GM12878 (cell line): Measurements from ENCODE around the gene ZBED1. TPM values are rescaled to one million over a fixed set of nuclear protein-coding genes. Genes with fewer than 3 reads are reported as not detected.

Experiments
- ATAC-seq: fragments of 200-7000 bp; cut with Tn5 transposase; 3 replicates; pipeline ENCODE4 v1.9.1; 2020; ENCODE audit warnings: mild to moderate bottlenecking, moderate library complexity
- BruUV-seq: library from RNA; stranded (reverse); fragments of 400-500 nt; replicated peaks from 2 replicates; lab custom pipeline; 2021; lab: Mats Ljungman, UMichigan
- CTCF ChIA-PET: fragments of 300-600 bp; sonication (Branson Sonifier 250); formaldehyde crosslinking; extraction: SDS; loops from one replicate; lab custom pipeline; 2021; ENCODE audit warnings: inconsistent platforms; lab: Yijun Ruan, JAX
- POLR2A ChIA-PET: fragments of 350-600 bp; formaldehyde crosslinking; extraction: SDS; loops from one replicate; lab custom pipeline; 2021; ENCODE audit warnings: inconsistent platforms; lab: Charles Lee
- RAD21 ChIA-PET: fragments of 300-600 bp; sonication (Branson Sonifier 250); formaldehyde crosslinking; loops from one replicate; lab custom pipeline; 2023; ENCODE audit warnings: antibody characterized with exemption; ENCODE audit not compliant: unreplicated experiment; lab: Charles Lee
- SMC1A ChIA-PET: fragments of 300-600 bp; sonication (Branson Sonifier 250); formaldehyde crosslinking; loops from one replicate; lab custom pipeline; 2023; ENCODE audit not compliant: unreplicated experiment, uncharacterized antibody; lab: Charles Lee
- DNase-seq: peaks from one replicate; pipeline ENCODE4 v3.0.0-alpha.2; 2011; ENCODE audit warnings: low read depth, low spot score
- FAIRE-seq: peaks from 3 replicates; lab custom pipeline; 2011; peaks lifted over from hg19 to GRCh38; lab: Jason Lieb, UNC
- H2AFZ ChIP-seq: 2 replicates; pipeline ENCODE4 v1.6.0; 2011; ENCODE audit warnings: low read depth, low read length, control low read depth; ENCODE audit not compliant: control insufficient read depth
- H3K27ac ChIP-seq: 2 replicates; pipeline ENCODE4 v1.5.1; 2011; ENCODE audit warnings: control low read depth; ENCODE audit not compliant: control insufficient read depth, insufficient read depth
- H3K27me3 ChIP-seq, 2 experiments: replicated peaks in 1 of 2; 2 replicates each; pipeline versions ENCODE4 v1.6.0 to v1.6.1; 2011; ENCODE audit warnings: low read length in 1 of 2; ENCODE audit not compliant: control insufficient read depth in 2 of 2, insufficient read depth in 2 of 2
- H3K36me3 ChIP-seq, 2 experiments: 2 replicates each; pipeline ENCODE4 v1.5.1; 2011; ENCODE audit warnings: low read length in 1 of 2; ENCODE audit not compliant: control insufficient read depth in 2 of 2, insufficient read depth in 2 of 2
- H3K4me1 ChIP-seq: 2 replicates; pipeline ENCODE4 v1.6.1; 2011; ENCODE audit warnings: mild to moderate bottlenecking, low read length, moderate library complexity, mixed read lengths; ENCODE audit not compliant: control insufficient read depth, insufficient read depth
- H3K4me2 ChIP-seq: 2 replicates; pipeline ENCODE4 v1.6.0; 2011; ENCODE audit warnings: control low read depth; ENCODE audit not compliant: control insufficient read depth, insufficient read depth
- H3K4me3 ChIP-seq: fragments of 200-600 bp; sonication (generic); 2 replicates; pipeline ENCODE4 v1.5.1; 2016
- H3K79me2 ChIP-seq: 2 replicates; pipeline ENCODE4 v1.6.0; 2011; ENCODE audit warnings: low read length; ENCODE audit not compliant: control insufficient read depth, insufficient read depth
- H3K9ac ChIP-seq: 2 replicates; pipeline ENCODE4 v1.8.0; 2011; ENCODE audit warnings: low read length, control low read depth, mixed read lengths; ENCODE audit not compliant: control insufficient read depth, insufficient read depth
- H3K9me3 ChIP-seq: replicated peaks from 3 replicates; pipeline ENCODE4 v1.5.1; 2011; ENCODE audit warnings: mild to moderate bottlenecking, low read length; ENCODE audit not compliant: control insufficient read depth, insufficient read depth
- H4K20me1 ChIP-seq: 2 replicates; pipeline ENCODE4 v1.6.0; 2011; ENCODE audit not compliant: control insufficient read depth, insufficient read depth
- HDAC6 ChIP-seq: fragments of 200-600 bp; sonication (generic); IDR thresholded peaks from one replicate; pipeline ENCODE4 v1.8.0; 2017; ENCODE audit warnings: antibody characterized with exemption; ENCODE audit not compliant: unreplicated experiment
- IRF4 ChIP-seq: IDR thresholded peaks from 2 replicates; pipeline ENCODE4 v1.6.1; 2011; ENCODE audit warnings: low read depth, low read length
- MYB ChIP-seq: fragments of 150-350 bp; IDR thresholded peaks from 2 replicates; pipeline ENCODE4 v1.6.1; 2014; ENCODE audit warnings: mild to moderate bottlenecking, low read depth, low read length, borderline replicate concordance
- MYC ChIP-seq: IDR thresholded peaks from 2 replicates; pipeline ENCODE4 v1.6.1; 2011; ENCODE audit warnings: mild to moderate bottlenecking, low read length, moderate library complexity, inconsistent platforms; ENCODE audit not compliant: insufficient read depth, insufficient replicate concordance, insufficient read length, severe bottlenecking
- NFYB ChIP-seq: IDR thresholded peaks from 2 replicates; pipeline ENCODE4 v1.6.1; 2011; ENCODE audit warnings: low read depth, mild to moderate bottlenecking, low read length, improper control_type of control experiment, moderate library complexity; ENCODE audit not compliant: insufficient read depth
- POLR2A ChIP-seq: IDR thresholded peaks from 2 replicates; pipeline ENCODE4 v1.6.1; 2011; ENCODE audit warnings: low read depth, mild to moderate bottlenecking, low read length
- SMC3 ChIP-seq: IDR thresholded peaks from 2 replicates; pipeline ENCODE4 v1.6.1; 2011; ENCODE audit warnings: low read length, improper control_type of control experiment, borderline replicate concordance
- SRF ChIP-seq, 2 experiments: IDR thresholded peaks; 2 replicates each; pipeline ENCODE4 v1.6.1; 2011; ENCODE audit warnings: low read depth in 2 of 2, low read length in 2 of 2, mild to moderate bottlenecking in 1 of 2, moderate library complexity in 1 of 2
- STAT1 ChIP-seq: fragments of 450-650 bp; conservative IDR thresholded peaks from 2 replicates; pipeline ENCODE4 v1.6.1; 2014; ENCODE audit warnings: antibody characterized with exemption, mild to moderate bottlenecking
- WGBS: methylation state at CpG from one replicate; pipeline ENCODE4 v1.1.6; 2016; ENCODE audit warnings: low lambda C conversion rate; ENCODE audit not compliant: insufficient replicate concordance, insufficient coverage; ENCODE audit errors: missing lambda C conversion rate; 5-methylcytosine and 5-hydroxymethylcytosine counted together
- in situ Hi-C: fragments of 300-500 bp; cut with MboI; formaldehyde crosslinking; loops from 9 replicates; pipeline ENCODE4 v1.14.3; 2018; ENCODE audit warnings: mixed read lengths
- intact Hi-C: fragments of 100-400 bp; cut with micrococcal nuclease; formaldehyde crosslinking; loops from one replicate; pipeline ENCODE4 v1.14.2; 2022; ENCODE audit not compliant: unreplicated experiment
- polyA plus RNA-seq, 11 experiments: library from polyadenylated mRNA; depleted of rRNA in 4 of 11; unstranded in 6 of 11; stranded (reverse) in 5 of 11; fragments of >200 nt; fragmentation: Nextera tagmentation in 4 of 11; fragmentation: Illumina TruSeq in 1 of 11; extraction: Ambion mirVana in 4 of 11; extraction: Trizol in 1 of 11; gene quantifications; 1 replicate in 1 of 11; 2 replicates in 10 of 11; pipeline versions ENCODE4 v1.2.1 to v1.2.3, GENCODE V29; 2011 to 2016; ENCODE audit warnings: inconsistent platforms in 2 of 11, missing spikeins in 2 of 11, low read depth in 1 of 11
- total RNA-seq, 4 experiments: library from RNA; depleted of rRNA in 3 of 4; stranded (reverse); fragments of >200 nt in 3 of 4; fragmentation: Illumina TruSeq in 1 of 4; extraction: Trizol in 1 of 4; gene quantifications; 2 replicates each; pipeline versions ENCODE4 v1.2.1 to v1.2.3, GENCODE V29; 2013 to 2021

The ZBED1 gene
- total and polyA plus RNA-seq, 10 of the 15 experiments (the other 5 are each of a cell fraction or from before 2014, with no cell fraction given) = 1.9 to 75.5 (median 40.5) TPM

GRCh38 chrX:2488621-2489285 is 12.0 kb downstream of the ZBED1 start:
- CTCF ChIA-PET = no interaction called here
- WGBS = 97% methylated on average over 50 of the region's 50 CpGs
- FAIRE-seq (no peak), DNase-seq (no peak), ATAC-seq (no peak)
- no TSS peak for BruUV-seq
- RAD21 ChIA-PET = no interaction called here
- no peaks in the 10 kb centered on the region for H3K27me3 ChIP-seq
- H3K4me3 ChIP-seq = no peak overlapping the region
- POLR2A ChIA-PET = no interaction called here
- no peak overlapping the region for H3K4me2 ChIP-seq
- no peak overlapping the region for H2AFZ ChIP-seq
- in situ Hi-C loops (no loop called here), intact Hi-C loops (no loop called here)
- TF ChIP-seq POLR2A = peak; percentile 55
- TF ChIP-seq IRF4 = no peak
- TF ChIP-seq SMC3 = no peak
- no peaks in the 10 kb centered on the region for H4K20me1 ChIP-seq
- no peaks in the 10 kb centered on the region for H3K4me1 ChIP-seq
- H3K79me2 ChIP-seq = peaks cover 6% of the 10 kb centered on the region
- SMC1A ChIA-PET = no interaction called here
- H3K9ac ChIP-seq = no peak overlapping the region
- no peaks in the 10 kb centered on the region; the same call in 2 of the 3 replicates for H3K9me3 ChIP-seq
- H3K36me3 ChIP-seq = peaks cover 13 to 30% of the 10 kb centered on the region in 2 experiments
- H3K27ac ChIP-seq = no peak overlapping the region

GRCh38 chrX:2487366-2487765 is 13.4 kb downstream of the ZBED1 start:
- 89% methylated on average over 16 of the region's 16 CpGs for WGBS
- FAIRE-seq (no peak), ATAC-seq (no peak), DNase-seq (no peak)
- Histone ChIP-seq H3K9me3 (no peaks in the 10 kb centered on the region; the same call in 2 of the 3 replicates), H3K27me3 (no peaks in the 10 kb centered on the region), H3K79me2 (no peaks in the 10 kb centered on the region; the same call in none of the 2 replicates), H4K20me1 (no peaks in the 10 kb centered on the region), H3K4me1 (no peaks in the 10 kb centered on the region), H2AFZ (no peak overlapping the region), H3K27ac (no peak overlapping the region), H3K4me3 (no peak overlapping the region), H3K9ac (no peak overlapping the region), H3K36me3 (peaks cover 13 to 30% of the 10 kb centered on the region in 2 experiments), H3K4me2 (no peak overlapping the region)
- ChIA-PET RAD21 (no interaction called here), POLR2A (no interaction called here), SMC1A (no interaction called here), CTCF (no interaction called here)
- in situ Hi-C loops = no loop called here
- BruUV-seq = no TSS peak
- intact Hi-C loops = no loop called here
- TF ChIP-seq NFYB = no peak
- no peak for TF ChIP-seq HDAC6
- no peak for TF ChIP-seq MYB
- TF ChIP-seq SRF (IDR thresholded peaks at IDR 0.05; ENCODE audit: low read depth in 2 of 2, low read length in 2 of 2) = no peak
- no peak for TF ChIP-seq STAT1
- TF ChIP-seq MYC = no peak
